IMR-90 (cell line): ENCODE results near the gene ZP3.

Experiments
- CEBPB ChIP-seq: IDR thresholded peaks from 2 replicates; pipeline ENCODE4 v1.6.1; 2012; ENCODE audit warnings: low read depth, low read length, improper control_type of control experiment
- MXI1 ChIP-seq: IDR thresholded peaks from 2 replicates; pipeline ENCODE4 v1.6.1; 2012; ENCODE audit warnings: low read depth, mild to moderate bottlenecking, low read length, moderate library complexity, borderline replicate concordance
- POLR2A ChIP-seq: IDR thresholded peaks from 2 replicates; pipeline ENCODE4 v1.6.1; 2012; ENCODE audit warnings: mild to moderate bottlenecking, low read depth, low read length
- RCOR1 ChIP-seq: IDR thresholded peaks from 2 replicates; pipeline ENCODE4 v1.6.1; 2012; ENCODE audit warnings: mild to moderate bottlenecking, low read length, improper control_type of control experiment; ENCODE audit not compliant: insufficient replicate concordance
- TF ChIP-seq, protein P1 (sequence below): conservative IDR thresholded peaks from 2 replicates; pipeline ENCODE4 v1.5.1; 2012; ENCODE audit warnings: mild to moderate bottlenecking, low read depth, low read length, improper control_type of control experiment

DNA sequence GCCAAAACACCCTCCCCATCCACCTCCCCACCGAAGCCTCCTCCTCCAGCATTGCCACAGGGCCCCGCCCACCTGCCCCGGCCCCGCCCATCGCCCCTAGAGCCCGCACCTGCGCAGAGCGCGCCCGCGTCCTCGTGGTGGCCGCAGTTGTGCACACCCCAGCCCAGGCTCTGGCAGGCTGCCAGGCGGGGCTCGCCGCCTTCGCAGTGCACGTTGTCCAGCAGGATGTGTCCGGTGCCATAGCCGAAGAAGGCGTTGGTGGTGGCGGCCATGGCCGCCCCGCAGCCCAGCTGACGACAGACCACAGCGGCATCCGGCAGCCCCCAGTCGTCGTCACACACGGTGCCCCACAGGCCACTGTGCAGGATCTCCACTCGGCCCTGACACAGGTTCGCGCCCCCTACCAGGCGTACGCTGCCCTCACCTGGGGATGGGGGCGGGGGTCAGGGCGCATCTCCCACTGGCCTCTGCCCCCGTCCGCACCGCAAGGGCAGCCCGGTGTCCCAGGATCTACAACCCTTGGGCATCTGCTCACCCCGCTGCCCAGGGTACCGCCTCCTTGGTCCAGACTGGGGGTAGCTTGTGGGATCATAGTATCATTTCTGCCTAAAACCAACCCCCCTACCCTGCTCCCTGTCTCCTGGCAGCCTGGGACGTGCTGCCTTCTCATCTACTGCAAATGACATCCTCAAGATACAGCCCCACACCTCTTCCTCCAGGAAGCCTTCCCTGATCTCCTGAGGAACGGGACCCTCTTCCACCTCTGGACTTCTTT is 27.2 kb upstream of the ZP3 start:
- TF ChIP-seq POLR2A (no peak), MXI1 (0 out of 2 replicates have a peak, but pooled peaks have one; percentile 21), CEBPB (no peak), RCOR1 (no peak)
- TF ChIP-seq, protein P1, sequence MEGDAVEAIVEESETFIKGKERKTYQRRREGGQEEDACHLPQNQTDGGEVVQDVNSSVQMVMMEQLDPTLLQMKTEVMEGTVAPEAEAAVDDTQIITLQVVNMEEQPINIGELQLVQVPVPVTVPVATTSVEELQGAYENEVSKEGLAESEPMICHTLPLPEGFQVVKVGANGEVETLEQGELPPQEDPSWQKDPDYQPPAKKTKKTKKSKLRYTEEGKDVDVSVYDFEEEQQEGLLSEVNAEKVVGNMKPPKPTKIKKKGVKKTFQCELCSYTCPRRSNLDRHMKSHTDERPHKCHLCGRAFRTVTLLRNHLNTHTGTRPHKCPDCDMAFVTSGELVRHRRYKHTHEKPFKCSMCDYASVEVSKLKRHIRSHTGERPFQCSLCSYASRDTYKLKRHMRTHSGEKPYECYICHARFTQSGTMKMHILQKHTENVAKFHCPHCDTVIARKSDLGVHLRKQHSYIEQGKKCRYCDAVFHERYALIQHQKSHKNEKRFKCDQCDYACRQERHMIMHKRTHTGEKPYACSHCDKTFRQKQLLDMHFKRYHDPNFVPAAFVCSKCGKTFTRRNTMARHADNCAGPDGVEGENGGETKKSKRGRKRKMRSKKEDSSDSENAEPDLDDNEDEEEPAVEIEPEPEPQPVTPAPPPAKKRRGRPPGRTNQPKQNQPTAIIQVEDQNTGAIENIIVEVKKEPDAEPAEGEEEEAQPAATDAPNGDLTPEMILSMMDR: no peak
